Suprapubic skin (tissue), 4 donors: ENCODE data around the gene UBXN10. TPM values are rescaled to one million over a fixed set of nuclear protein-coding genes. Genes with fewer than 3 reads are reported as not detected.

Experiments
- DNase-seq, 2 donors: peaks; one replicate each; pipeline ENCODE4 v3.0.0-alpha.2; 2019; ENCODE audit warnings: low spot score in 2 of 2
- H3K27ac ChIP-seq: fragments of 200-600 bp; sonication (generic); one replicate; pipeline ENCODE4 v1.5.1; 2019
- H3K27me3 ChIP-seq: fragments of 200-600 bp; sonication (generic); one replicate; pipeline ENCODE4 v1.5.1; 2019
- H3K36me3 ChIP-seq: fragments of 200-600 bp; sonication (generic); one replicate; pipeline ENCODE4 v1.5.1; 2019
- H3K4me1 ChIP-seq: fragments of 200-600 bp; sonication (generic); one replicate; pipeline ENCODE4 v1.5.1; 2019
- H3K4me3 ChIP-seq: fragments of 200-600 bp; sonication (generic); one replicate; pipeline ENCODE4 v1.5.1; 2019; ENCODE audit warnings: mild to moderate bottlenecking
- H3K9me3 ChIP-seq: fragments of 200-600 bp; sonication (generic); one replicate; pipeline ENCODE4 v1.5.1; 2019
- EP300 ChIP-seq: sonication (generic); formaldehyde crosslinking; IDR thresholded peaks from one replicate; pipeline ENCODE4 v1.6.1; 2017; ENCODE audit warnings: antibody characterized with exemption
- POLR2A ChIP-seq, 2 donors: fragments of 450-650 bp; IDR thresholded peaks; one replicate each; pipeline ENCODE4 v1.6.1; 2017; ENCODE audit warnings: antibody characterized with exemption in 2 of 2, mild to moderate bottlenecking in 2 of 2, moderate library complexity in 2 of 2
- POLR2AphosphoS5 ChIP-seq, 3 donors: sonication (generic); formaldehyde crosslinking; IDR thresholded peaks; one replicate each; pipeline ENCODE4 v1.6.1; 2017; ENCODE audit warnings: antibody characterized with exemption in 3 of 3
- WGBS: methylation state at CpG from one replicate; pipeline ENCODE4 v1.1.5; 2018; 5-methylcytosine and 5-hydroxymethylcytosine counted together
- total RNA-seq, 4 donors: library from RNA; depleted of rRNA; stranded (reverse); fragments of >200 nt; gene quantifications; one replicate each; pipeline ENCODE4 v1.1.0, GENCODE V29; 2016
- TF ChIP-seq, protein P1 (sequence below), 2 donors: fragments of 200-600 bp in 1 of 2; fragments of 450-650 bp in 1 of 2; sonication (generic) in 1 of 2; IDR thresholded peaks; one replicate each; pipeline ENCODE4 v1.5.1; 2016 to 2019; ENCODE audit warnings: antibody characterized with exemption in 2 of 2, mild to moderate bottlenecking in 1 of 2, moderate library complexity in 1 of 2

The UBXN10 gene
- total RNA-seq, 4 donors from 2014 or later, result 0.48 to 1.0 (median 0.68) TPM

DNA sequence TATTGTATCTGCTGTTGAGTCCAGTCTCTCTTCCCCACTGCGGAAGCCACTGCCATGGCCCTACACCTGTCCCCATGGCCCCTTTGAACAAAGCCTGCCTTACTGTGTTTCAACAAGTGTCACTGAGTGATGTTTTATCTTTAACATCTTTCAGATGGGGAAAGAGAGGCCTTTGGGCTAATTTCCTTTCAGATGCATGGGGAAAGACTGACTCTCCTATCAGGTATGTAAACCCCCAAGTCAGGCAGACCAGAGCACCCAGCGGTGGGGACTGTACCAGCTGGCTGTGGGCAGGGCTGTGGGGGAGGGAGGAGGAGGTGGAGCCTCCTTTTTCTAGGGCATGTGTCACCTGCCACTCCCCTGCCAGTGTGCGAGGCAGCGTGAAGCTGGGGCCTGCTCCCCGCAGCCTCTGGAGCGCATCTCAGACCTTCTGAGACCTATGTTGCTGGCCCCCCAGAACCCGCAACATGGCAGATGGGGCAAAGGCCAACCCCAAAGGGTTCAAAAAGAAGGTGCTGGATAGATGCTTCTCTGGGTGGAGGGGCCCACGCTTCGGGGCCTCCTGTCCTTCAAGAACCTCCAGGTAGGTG, 46.8 kb upstream of the UBXN10 start, which contains the start of gene PLA2G2F:
TSS of gene PLA2G2F (plus strand) at position 363 of the 590 bp plus-strand sequence. CDS start at position 468, 105 bp downstream.
- peak; percentile 31 to 40 for DNase-seq
- H3K4me3 ChIP-seq, result no peak within 1 kb of the TSS
- H3K36me3 ChIP-seq, result no peaks in the 10 kb centered on the region

DNA sequence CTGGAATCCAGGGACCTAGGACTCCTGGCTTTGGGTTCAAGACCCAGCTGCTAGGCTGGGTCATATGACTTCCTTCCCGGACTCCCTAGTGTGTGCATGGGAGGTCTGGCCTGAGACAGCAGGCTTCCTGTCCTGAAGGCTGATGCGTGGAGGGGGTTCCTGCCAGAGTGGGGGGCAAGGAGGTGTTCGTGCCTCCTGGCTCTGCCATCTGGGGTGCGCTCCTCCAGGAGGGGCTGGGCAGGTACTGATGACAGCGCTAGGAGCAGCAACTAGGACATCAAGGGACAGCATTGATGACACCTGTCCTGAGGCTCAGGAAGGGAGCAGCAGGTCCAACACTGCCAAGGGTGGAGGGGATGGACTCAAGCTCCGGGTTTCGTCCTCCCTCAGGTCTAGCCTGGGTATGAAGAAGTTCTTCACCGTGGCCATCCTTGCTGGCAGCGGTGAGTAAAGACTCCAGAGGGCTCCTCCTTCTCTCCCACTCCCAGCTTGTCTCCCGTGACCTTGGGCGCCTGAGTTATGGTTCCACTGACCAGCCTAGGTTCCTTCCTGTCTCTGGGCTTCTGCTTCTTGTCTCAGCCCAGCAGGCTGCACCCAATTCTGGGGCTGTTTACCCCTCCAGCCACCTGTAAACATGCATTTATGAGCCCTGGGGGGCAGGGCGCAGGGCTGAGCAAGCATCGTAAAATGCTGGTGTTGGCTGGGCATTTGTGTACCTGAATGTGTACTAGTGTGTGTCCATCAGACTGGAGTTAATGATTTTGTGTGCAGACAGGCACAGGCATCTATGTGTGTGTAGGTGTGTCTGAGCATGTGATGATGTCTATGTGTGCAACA, 45.9 kb upstream of the UBXN10 start:
- no peaks in the 10 kb centered on the region for H3K36me3 ChIP-seq
- TF ChIP-seq POLR2AphosphoS5 (IDR thresholded peaks at IDR 0.05) (no peak), POLR2A (IDR thresholded peaks at IDR 0.05) (no peak), EP300 (no peak)
- TF ChIP-seq, protein P1, sequence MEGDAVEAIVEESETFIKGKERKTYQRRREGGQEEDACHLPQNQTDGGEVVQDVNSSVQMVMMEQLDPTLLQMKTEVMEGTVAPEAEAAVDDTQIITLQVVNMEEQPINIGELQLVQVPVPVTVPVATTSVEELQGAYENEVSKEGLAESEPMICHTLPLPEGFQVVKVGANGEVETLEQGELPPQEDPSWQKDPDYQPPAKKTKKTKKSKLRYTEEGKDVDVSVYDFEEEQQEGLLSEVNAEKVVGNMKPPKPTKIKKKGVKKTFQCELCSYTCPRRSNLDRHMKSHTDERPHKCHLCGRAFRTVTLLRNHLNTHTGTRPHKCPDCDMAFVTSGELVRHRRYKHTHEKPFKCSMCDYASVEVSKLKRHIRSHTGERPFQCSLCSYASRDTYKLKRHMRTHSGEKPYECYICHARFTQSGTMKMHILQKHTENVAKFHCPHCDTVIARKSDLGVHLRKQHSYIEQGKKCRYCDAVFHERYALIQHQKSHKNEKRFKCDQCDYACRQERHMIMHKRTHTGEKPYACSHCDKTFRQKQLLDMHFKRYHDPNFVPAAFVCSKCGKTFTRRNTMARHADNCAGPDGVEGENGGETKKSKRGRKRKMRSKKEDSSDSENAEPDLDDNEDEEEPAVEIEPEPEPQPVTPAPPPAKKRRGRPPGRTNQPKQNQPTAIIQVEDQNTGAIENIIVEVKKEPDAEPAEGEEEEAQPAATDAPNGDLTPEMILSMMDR (IDR thresholded peaks at IDR 0.05), result no peak
- peaks cover 15% of the 10 kb centered on the region for H3K4me1 ChIP-seq
- no peak overlapping the region for H3K4me3 ChIP-seq
- no peak overlapping the region for H3K27ac ChIP-seq
- H3K9me3 ChIP-seq, result no peaks in the 10 kb centered on the region
- WGBS, result 84% methylated on average over 7 of the region's 13 CpGs
- H3K27me3 ChIP-seq, result no peaks in the 10 kb centered on the region
- DNase-seq, result peak; percentile 46 to 61

More for the DNA sequence above, 46.8 kb upstream of the UBXN10 start, which contains the start of gene PLA2G2F:
- Histone ChIP-seq H3K27me3 (no peaks in the 10 kb centered on the region), H3K27ac (no peak within 1 kb of the TSS), H3K4me1 (peaks cover 15% of the 10 kb centered on the region), H3K9me3 (no peaks in the 10 kb centered on the region)
- 95% methylated on average over 8 of the region's 9 CpGs for WGBS
- no peak for TF ChIP-seq POLR2A (IDR thresholded peaks at IDR 0.05)
- TF ChIP-seq, protein P1 (IDR thresholded peaks at IDR 0.05), result no peak
- no peak for TF ChIP-seq EP300
- no peak for TF ChIP-seq POLR2AphosphoS5 (IDR thresholded peaks at IDR 0.05)

DNA sequence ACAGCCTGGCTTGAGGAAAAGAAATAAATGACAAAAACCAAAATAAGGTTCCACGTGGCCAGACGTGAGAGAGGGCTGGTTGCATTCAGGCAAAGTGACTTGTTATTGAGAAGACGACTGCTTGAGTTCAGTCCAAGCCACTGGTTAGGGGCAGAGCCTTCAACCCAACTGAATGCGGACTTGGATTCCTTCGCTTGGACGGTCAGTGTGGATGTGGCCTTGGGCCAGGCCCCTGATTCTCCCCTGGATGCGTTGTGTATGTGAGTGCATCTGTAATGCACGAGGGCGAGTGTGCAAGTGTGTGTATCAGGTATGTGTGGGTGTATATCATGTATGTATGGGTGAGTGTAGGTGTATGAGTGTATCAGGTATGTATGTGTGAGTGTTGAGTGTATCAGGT, 44.9 kb upstream of the UBXN10 start:
- Histone ChIP-seq H3K4me3 (no peak overlapping the region), H3K9me3 (no peaks in the 10 kb centered on the region), H3K4me1 (peaks cover 15% of the 10 kb centered on the region), H3K36me3 (no peaks in the 10 kb centered on the region), H3K27me3 (no peaks in the 10 kb centered on the region), H3K27ac (no peak overlapping the region)
- TF ChIP-seq EP300, result no peak
- TF ChIP-seq, protein P1 (IDR thresholded peaks at IDR 0.05), result no peak
- TF ChIP-seq POLR2A (IDR thresholded peaks at IDR 0.05), result no peak
- TF ChIP-seq POLR2AphosphoS5 (IDR thresholded peaks at IDR 0.05), result no peak
- DNase-seq, result peak; percentile 26 to 47
- WGBS, result 89% methylated on average over 9 of the region's 9 CpGs

DNA sequence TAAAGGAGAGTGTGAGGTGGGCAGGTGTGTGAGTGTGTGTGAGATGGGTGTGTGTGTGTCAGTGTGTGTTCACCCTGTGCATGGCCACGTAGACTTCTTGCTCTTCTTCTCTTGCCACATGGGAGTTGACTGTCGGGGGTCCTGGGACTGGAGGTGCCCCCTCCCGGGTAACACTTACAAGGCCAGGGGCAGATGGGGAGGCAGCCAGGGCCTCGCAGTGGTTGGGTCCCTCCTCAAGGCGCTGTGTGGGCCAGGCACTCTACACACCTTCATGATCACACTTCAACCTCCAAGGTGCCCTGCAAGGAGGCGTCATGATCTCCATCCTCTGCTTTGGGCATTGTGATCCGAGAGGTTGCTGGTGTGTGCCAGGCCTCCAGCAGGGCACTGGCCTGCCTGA, 44.4 kb upstream of the UBXN10 start:
- TF ChIP-seq EP300 (no peak), POLR2A (IDR thresholded peaks at IDR 0.05) (no peak), POLR2AphosphoS5 (IDR thresholded peaks at IDR 0.05) (no peak)
- TF ChIP-seq, protein P1 (IDR thresholded peaks at IDR 0.05), result no peak
- Histone ChIP-seq H3K27me3 (no peaks in the 10 kb centered on the region), H3K36me3 (no peaks in the 10 kb centered on the region), H3K9me3 (no peaks in the 10 kb centered on the region), H3K4me3 (no peak overlapping the region), H3K4me1 (peaks cover 14% of the 10 kb centered on the region), H3K27ac (no peak overlapping the region)
- WGBS, result 93% methylated on average over 3 of the region's 7 CpGs
- peak; percentile 33 to 71 for DNase-seq
